GM21528 (cell line): ENCODE measurements around the gene ZNF366.
"Not testable (repeated sequence)": the region's sequence is repeated elsewhere in the genome, so short reads cannot be mapped to it uniquely, and the experiment has no call there.

Experiments
- ATAC-seq: cut with Tn5 transposase; IDR thresholded peaks from one replicate; pipeline ENCODE4 v1.9.1; 2021; ENCODE audit warnings: mild to moderate bottlenecking, moderate library complexity; ENCODE audit not compliant: unreplicated experiment, low FRiP score

The ZNF366 gene

DNA sequence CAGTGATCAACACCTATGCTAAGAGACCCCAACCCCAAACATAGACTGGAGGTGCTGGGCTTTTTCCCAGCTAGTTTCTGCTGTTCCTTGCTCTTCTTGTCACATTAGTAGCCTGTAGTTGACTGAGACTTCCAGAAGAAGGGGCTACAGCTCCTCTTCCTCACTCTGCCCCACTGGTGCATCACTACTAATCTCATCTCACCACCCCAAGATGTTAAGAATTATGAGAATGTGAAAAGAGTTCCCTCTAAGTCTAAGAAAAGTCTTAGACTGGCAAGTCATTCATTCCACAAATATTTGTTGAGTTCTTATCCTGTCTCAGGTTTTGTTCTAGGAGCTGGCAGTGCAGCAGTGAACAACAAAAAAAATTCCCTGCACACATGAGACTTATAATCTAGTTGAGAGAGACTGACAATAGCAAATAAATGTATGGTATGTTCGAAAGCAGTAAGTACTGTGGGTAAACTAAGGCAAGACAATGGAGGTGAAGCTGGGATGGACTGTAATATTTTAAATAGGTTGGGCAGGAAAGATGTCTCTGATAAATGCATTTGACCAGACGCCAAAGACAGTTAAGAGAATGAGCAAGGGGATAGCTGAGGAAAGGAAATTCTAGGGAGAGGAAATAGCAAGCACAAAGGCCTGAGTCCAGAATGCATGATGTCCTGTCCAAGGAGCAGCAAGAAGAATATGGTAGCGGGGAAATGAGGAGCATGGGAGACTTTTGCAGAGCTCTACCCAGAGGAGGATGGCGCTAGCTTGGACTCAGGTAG, 94.7 kb downstream of the ZNF366 start:
- no peak for ATAC-seq

DNA sequence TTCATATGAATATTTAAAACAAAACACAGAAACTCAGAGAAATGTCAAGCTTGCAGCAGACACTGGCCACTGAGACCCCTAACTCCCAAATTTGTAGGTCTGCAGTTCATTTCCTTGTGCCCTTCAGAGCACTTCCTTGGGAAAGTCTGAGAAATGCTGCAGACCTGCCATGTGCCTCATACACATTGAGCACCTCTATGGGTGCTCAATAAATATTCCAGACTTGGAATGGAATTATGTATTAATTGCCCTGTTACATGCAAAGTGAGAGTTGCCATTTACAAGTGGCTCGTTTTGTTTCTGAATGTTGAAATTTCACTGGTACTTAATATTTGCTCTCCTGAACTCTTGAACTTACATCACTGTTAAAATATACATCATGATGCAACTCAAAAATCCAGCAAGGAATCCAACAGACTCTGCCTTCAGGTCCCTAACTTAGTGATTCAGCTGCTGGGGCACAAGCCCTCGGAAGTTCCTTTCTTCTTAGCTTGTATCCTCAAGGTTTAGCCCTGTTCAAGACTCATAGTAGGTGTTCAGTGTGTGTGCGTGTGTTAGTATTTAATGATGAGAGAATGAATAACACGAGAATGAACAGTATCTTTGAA, 96.4 kb downstream of the ZNF366 start:
- no peak for ATAC-seq

DNA sequence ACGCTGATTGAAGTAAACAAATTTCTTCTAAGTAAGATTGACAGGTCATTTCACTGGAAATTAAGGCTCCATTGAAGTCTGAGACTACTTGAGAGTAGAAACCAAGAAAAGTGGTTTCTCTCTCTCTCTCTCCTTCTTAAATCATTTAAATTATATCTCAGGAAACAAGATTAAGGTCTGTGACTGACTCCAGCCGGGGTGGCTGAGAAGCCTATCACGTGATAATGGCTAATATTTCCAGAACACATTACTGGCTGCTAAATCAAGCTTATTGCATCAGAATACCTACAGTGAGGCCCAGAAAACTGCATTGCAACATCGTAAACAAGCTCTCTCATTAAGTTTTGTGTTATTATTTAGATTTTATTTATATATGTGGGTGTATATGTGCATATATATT, 98.6 kb downstream of the ZNF366 start:
- no peak for ATAC-seq

DNA sequence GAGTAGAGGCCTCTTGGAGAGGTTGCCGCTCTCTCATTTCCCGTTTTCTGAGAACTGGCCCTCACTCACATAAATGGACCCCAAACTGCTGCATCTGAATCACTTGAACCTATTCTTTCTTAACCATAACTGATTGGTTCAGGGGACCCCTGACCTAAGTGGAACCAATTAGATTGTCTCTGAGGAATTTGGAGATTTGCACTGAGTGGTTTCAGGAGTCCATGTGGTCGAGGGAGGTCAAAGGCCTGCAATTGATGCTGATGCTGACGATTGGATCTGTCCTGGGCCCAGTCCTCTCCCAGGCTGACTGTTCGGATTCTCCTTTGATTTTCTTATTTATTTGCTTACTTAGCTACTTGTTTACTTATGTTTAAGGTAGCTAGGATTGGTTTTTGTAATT, 99.1 kb downstream of the ZNF366 start:
- ATAC-seq: no peak

DNA sequence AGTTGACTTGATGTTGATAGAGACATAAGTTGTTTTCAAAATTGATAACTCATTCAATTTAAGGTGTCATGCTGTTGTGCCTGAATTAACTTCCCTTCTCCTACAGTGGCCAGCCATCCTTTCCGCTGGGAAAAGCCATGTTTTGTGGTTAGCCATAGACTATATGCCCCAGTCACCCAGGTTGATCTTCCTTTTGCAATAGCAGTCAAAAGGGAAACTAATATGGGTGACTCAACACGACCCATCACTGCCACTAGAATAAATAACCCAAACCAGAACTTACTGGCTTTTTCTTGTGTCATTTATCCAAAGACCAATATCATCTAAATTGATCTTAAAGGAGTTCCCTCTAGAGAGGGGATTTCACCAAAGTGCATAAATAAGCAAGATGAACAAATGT, 99.7 kb downstream of the ZNF366 start:
- ATAC-seq: no peak

DNA sequence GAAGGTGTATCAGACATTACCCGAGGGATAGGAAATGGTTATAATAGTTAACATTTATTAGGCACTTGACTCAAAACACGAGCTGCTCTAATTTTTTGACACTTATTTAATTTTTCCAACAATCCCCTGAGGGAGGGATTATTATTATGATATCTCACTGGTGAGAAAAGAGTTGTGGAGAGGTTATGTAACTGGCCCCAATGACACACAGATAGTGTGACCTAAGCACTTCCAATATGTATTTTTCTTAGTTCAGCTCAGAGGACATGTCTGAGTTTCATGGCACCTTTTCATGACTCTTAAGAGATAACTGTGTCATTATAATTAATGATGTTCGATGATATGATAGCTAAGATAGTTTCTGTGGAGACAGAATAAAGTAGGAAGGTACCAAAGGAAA, 100.1 kb downstream of the ZNF366 start:
- no peak for ATAC-seq

DNA sequence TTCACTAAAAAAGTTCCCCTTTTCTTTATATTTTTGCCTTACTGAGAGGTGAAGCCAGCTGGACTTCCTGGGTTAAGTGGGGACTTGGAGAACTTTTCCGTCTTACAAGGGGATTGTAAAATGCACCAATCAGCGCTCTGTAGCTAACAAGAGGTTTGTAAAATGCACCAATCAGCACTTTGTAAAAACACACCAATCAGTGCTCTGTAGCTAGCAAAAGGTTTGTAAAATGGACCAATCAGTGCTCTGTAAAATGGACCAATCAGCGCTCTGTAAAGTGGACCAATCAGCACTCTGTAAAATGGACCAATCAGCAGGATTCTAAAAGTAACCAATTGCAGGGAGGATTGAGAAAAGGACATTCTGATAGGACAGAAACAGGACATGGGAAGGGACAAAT, 102.4 kb downstream of the ZNF366 start:
- not testable (repeated sequence) for ATAC-seq

DNA sequence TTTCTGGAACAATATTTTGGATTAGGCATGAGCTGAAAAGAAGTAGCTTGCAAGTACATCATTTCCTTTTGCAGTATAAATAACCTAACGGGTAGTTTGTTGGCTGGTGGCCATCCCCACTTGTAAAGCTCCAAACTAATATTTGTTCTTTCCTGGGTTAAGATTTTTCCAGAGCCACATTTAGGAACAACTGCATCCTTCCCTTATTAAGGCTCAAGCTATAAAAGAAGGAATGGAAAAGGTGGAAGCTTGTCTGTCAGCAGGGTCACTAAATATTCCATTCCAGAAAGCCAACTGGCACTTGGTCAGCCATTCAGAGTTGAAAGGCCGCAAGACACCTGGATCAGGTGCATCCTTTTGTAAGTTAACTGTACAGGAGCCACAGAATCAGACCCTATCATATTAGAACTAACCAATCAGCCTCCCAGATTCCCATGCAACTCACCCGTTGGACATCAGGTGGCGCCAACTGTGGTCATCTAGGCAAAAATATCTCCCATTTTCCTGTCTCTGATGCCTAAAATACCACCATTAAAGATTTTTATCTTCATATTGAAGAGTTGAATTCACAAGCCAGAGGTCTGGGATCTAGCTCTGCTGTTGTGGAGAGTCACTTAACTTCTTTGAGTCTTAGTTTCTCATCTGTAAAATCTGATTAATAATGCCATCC, 104.1 kb downstream of the ZNF366 start:
- no peak for ATAC-seq

DNA sequence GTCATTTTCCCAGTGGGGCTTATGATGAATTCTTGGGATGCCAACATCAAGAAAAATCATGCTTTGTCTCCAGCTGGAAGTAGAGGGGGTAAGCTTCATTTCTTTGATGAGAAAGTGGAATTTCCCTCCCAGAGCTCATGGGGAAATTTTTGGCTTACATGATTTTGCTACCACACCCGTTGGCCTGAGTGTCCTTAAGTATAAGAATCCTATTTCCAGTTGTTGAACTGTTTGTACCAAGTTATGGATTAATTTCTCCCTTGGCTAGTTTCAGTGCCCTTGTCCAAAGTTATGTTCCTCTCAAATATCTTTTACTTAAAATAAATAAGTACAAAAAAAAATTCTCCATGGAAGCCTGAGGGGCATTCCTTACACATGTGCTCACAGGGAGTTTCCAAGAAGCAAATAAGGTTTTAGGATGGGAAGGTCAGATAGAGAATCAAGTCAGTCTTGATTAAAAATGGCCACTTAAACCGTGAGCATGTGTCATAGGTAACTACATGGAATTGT, 104.8 kb downstream of the ZNF366 start:
- ATAC-seq: no peak

DNA sequence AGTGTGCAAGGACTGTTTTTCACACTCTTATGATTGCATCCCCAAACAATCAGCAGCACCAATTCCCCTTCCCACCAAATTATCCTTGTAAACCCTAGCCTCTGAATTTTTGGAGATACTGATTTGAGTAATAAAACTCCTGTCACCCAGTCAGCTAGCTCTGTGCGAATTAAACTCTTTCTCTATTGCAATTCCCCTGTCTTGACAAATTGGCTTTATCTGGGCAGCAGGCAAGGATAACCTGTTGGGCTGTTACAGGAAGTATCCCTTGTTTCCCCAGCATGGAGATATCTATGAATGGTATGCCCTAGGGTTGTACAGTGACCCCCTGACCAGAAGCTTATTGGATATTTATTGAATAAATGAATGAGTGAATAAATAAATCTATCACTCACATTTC, 106.3 kb downstream of the ZNF366 start:
- no peak for ATAC-seq

DNA sequence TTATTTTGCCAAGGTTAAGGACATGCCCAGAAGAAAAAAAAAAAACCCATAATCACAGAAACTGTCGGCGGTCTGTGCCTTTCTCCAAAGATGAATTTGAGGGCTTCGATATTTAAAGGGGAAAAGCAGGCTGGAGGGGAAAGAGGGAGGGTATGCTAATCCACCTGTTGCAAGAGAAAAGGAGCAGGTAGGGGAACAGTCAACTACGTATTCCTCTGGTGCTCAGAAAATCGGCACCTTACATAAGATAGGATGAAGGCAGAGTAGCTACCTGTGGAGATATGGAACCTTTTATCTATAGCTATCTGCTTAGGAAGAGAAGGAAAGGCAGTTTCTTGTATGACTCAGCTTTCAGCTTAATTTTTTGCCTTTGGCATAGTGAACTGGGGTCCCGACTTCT, 109.4 kb downstream of the ZNF366 start:
- no peak for ATAC-seq

DNA sequence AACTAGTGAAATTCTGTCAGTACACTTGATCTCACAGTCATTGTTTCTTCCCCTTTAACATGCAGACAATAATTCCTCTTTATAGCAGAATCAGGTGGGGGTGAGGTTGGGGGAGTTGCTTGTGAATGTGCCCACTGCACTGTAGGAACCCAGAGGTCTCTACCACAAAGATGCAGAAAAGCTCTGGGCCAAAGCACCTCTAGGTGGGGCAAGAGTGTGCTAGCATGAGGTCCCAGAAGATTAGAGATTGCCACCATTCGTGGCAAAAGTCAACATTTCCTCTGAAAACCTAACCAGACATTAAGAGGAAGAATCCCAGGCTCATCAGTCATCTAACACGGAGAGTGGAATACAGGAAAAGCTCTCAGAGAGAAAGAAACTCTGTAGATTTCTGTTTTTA, 112.5 kb downstream of the ZNF366 start:
- ATAC-seq: no peak

DNA sequence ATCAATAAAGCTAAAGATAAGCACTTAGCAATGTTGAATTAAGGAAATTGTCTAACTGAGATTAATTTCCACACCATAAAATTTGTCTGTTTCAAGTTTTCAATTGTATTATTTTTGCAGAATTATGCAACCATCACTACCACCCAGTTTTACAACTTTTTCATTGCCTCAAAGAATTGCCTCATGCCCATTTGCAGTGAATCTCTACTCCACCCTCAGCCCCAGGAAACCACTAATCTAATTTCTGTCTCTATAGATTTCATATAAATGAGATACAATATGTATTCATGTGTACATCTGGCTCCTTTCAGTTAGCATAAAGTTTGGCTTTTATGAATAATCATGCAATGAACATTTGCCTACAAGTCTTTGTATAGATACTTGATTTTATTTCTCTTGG, 114.2 kb downstream of the ZNF366 start:
- ATAC-seq: no peak
